ENCODE data around the gene GRIN1. TPM values are rescaled to one million over a fixed set of nuclear protein-coding genes. Genes with fewer than 3 reads are reported as not detected.

Gene GRIN1
- total RNA-seq, 2 donors from 2014 or later: not detected

GRCh38 chr9:137097761-137098462, 41.0 kb upstream of the GRIN1 start:
- Histone ChIP-seq H3K4me1 (ENCODE audit: control insufficient read depth in 1 of 2, low read depth in 2 of 2) (no peaks in the 10 kb centered on the region), H3K27ac (no peak overlapping the region), H3K4me3 (no peak overlapping the region), H3K36me3 (peaks cover 60% of the 10 kb centered on the region), H3K27me3 (replicated peaks; ENCODE audit: insufficient read depth) (no peaks in the 10 kb centered on the region), H3K9me3 (no peaks in the 10 kb centered on the region)
- ATAC-seq (ENCODE audit: insufficient number of reproducible peaks, low FRiP score, low read depth) (no peak), DNase-seq (ENCODE audit: low spot score) (no peak)
- TF ChIP-seq CTCF (IDR thresholded peaks at IDR 0.05): no peak

- Histone ChIP-seq H3K27ac (no peak overlapping the region), H3K36me3 (peaks cover 65% of the 10 kb centered on the region), H3K4me1 (ENCODE audit: control insufficient read depth in 1 of 2, low read depth in 2 of 2) (no peaks in the 10 kb centered on the region), H3K27me3 (replicated peaks; ENCODE audit: insufficient read depth) (no peaks in the 10 kb centered on the region), H3K9me3 (no peaks in the 10 kb centered on the region), H3K4me3 (no peak overlapping the region)
- no peak for TF ChIP-seq CTCF (IDR thresholded peaks at IDR 0.05)
- ATAC-seq (ENCODE audit: insufficient number of reproducible peaks, low FRiP score, low read depth): no peak
- no peak for DNase-seq (ENCODE audit: low spot score)
Measured at GRCh38 chr9:137099231-137099630, 39.7 kb upstream of the GRIN1 start.

- no peaks in the 10 kb centered on the region for H3K4me1 ChIP-seq (ENCODE audit: control insufficient read depth in 1 of 2, low read depth in 2 of 2)
Measured at GRCh38 chr9:137103206-137103999, 35.6 kb upstream of the GRIN1 start.

GRCh38 chr9:137105814-137106661, 32.9 kb upstream of the GRIN1 start:
- Histone ChIP-seq H3K4me1 (ENCODE audit: control insufficient read depth in 1 of 2, low read depth in 2 of 2) (no peaks in the 10 kb centered on the region), H3K9me3 (no peaks in the 10 kb centered on the region), H3K27me3 (replicated peaks; ENCODE audit: insufficient read depth) (no peaks in the 10 kb centered on the region), H3K4me3 (no peak overlapping the region), H3K36me3 (peaks cover 45% of the 10 kb centered on the region), H3K27ac (no peak overlapping the region)
- ATAC-seq (ENCODE audit: insufficient number of reproducible peaks, low FRiP score, low read depth) (no peak), DNase-seq (ENCODE audit: low spot score) (no peak)
- TF ChIP-seq CTCF (IDR thresholded peaks at IDR 0.05): no peak

More at GRCh38 chr9:137103206-137103999, 35.6 kb upstream of the GRIN1 start:
- TF ChIP-seq CTCF (IDR thresholded peaks at IDR 0.05): no peak
- H3K36me3 ChIP-seq: peaks cover 64% of the 10 kb centered on the region
- no peak overlapping the region for H3K4me3 ChIP-seq
- H3K27ac ChIP-seq: no peak overlapping the region
- no peaks in the 10 kb centered on the region for H3K9me3 ChIP-seq
- no peak for ATAC-seq (ENCODE audit: insufficient number of reproducible peaks, low FRiP score, low read depth)
- H3K27me3 ChIP-seq (replicated peaks; ENCODE audit: insufficient read depth): no peaks in the 10 kb centered on the region
- no peak for DNase-seq (ENCODE audit: low spot score)
